AG10803 (cell line): Measurements from ENCODE around the gene RBM10.

Experiments used
- DNase-seq: peaks from one replicate; pipeline ENCODE4 v3.0.0; 2010; ENCODE audit warnings: low read depth
- H3K4me3 ChIP-seq: 2 replicates; pipeline ENCODE4 v1.5.1; 2011; ENCODE audit warnings: mild to moderate bottlenecking, low read length, control low read depth
- TF ChIP-seq, protein P1 (sequence below): conservative IDR thresholded peaks from 2 replicates; pipeline ENCODE4 v1.5.1; 2011; ENCODE audit warnings: mild to moderate bottlenecking, low read length, control low read depth, inconsistent platforms

RBM10 gene

DNA sequence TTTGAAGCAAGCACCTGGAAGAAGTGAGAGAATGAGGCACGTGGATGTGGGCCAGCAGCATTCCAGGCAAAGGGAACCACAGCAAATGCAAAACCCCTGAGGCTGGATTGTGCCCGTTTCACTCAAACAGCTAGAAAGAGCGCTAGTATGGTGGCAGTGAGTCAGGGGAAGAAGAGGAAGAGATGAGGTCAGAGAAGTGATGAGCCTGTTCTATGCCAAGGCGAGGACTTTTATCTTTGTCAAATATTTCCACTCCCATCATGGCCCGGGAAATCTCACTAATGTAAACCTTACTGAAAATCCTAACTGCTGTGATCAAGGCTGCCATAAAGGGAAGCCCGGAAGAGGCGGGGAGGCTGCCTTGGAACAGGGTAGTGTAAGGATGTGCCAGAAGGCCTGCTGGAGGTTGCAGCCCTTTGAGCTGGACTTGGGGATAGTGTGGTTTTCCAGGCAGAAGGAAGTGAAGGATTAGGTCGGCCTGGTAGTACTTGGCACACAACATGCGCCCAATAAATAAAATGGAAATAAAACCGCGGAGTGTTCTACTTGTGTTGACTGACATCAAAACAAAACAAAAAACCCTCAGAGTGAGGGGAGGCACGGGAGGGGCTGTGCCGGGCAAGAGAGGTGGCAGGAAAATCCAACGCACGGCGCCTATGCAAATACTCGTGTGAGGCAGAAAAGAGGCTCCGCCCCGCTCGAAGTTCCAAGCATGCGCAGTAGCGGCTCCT lies 72.3 kb downstream of the RBM10 start:
- peak overlapping the region; percentile 36 for H3K4me3 ChIP-seq
- DNase-seq, result peak; percentile 62
- TF ChIP-seq, protein P1, sequence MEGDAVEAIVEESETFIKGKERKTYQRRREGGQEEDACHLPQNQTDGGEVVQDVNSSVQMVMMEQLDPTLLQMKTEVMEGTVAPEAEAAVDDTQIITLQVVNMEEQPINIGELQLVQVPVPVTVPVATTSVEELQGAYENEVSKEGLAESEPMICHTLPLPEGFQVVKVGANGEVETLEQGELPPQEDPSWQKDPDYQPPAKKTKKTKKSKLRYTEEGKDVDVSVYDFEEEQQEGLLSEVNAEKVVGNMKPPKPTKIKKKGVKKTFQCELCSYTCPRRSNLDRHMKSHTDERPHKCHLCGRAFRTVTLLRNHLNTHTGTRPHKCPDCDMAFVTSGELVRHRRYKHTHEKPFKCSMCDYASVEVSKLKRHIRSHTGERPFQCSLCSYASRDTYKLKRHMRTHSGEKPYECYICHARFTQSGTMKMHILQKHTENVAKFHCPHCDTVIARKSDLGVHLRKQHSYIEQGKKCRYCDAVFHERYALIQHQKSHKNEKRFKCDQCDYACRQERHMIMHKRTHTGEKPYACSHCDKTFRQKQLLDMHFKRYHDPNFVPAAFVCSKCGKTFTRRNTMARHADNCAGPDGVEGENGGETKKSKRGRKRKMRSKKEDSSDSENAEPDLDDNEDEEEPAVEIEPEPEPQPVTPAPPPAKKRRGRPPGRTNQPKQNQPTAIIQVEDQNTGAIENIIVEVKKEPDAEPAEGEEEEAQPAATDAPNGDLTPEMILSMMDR, result no peak

DNA sequence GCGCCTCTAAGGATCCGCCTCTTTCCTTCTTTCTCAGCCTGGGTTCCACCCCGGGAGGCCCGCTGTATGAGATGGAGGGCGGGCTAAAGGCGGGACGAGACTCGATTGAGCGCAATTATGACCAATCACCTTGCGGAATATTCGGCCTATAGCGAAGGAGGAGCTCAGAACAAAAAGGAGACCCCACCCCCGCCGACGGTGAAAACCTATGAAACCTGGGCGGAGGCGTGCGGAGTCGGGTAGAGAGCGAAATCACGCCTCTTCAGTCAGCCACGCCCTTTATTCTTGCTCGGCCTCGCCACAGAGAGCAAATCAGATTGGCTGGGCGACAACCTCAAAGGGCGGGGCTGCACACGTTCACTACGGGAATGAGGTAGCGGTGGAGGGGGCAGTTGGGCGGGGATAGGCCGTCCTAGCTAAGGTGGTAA lies 72.8 kb downstream of the RBM10 start:
- DNase-seq, result peak; percentile 98
- TF ChIP-seq, protein P1, result no peak
- peak overlapping the region; percentile 73 for H3K4me3 ChIP-seq

DNA sequence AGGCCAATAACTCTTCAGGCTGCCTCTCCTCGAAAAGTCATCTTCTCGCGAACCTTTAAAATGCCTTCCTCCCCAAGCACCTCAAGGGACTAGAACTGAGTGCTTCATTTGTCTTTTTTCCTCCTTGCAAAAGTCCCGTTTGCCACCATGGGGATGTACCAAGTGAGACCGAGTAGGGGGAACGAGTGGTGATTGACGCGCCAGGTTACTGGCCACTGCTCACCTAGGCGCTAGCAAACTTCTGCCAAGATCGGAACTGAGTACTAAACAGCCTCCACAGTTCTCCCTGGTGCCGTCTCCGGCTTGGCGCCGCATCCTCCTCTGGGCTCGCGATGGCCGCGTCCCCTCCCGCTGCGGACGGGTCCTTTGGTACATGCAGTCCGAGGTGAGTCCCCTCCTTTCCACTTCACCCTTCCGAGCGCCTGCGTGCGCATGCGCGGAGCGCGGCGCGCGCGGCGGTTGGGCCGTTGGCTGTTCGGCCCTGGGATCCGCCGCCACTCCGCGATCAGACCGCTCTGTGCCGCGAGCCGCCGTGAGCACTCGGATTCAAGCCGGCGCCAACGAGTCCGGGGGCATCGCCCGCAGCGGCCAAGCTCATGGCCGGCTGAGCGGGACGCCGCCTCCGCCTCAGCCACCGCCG lies 73.4 kb downstream of the RBM10 start, which contains the start of gene CDK16:
TSS of gene CDK16 (plus strand) at position 402 of the 640 bp plus-strand sequence. CDS start 4,877 bp downstream, outside the sequence.
- TF ChIP-seq, protein P1, result no peak
- peak within 1 kb of the TSS; percentile 73 for H3K4me3 ChIP-seq
- DNase-seq, result peak; percentile 75

DNA sequence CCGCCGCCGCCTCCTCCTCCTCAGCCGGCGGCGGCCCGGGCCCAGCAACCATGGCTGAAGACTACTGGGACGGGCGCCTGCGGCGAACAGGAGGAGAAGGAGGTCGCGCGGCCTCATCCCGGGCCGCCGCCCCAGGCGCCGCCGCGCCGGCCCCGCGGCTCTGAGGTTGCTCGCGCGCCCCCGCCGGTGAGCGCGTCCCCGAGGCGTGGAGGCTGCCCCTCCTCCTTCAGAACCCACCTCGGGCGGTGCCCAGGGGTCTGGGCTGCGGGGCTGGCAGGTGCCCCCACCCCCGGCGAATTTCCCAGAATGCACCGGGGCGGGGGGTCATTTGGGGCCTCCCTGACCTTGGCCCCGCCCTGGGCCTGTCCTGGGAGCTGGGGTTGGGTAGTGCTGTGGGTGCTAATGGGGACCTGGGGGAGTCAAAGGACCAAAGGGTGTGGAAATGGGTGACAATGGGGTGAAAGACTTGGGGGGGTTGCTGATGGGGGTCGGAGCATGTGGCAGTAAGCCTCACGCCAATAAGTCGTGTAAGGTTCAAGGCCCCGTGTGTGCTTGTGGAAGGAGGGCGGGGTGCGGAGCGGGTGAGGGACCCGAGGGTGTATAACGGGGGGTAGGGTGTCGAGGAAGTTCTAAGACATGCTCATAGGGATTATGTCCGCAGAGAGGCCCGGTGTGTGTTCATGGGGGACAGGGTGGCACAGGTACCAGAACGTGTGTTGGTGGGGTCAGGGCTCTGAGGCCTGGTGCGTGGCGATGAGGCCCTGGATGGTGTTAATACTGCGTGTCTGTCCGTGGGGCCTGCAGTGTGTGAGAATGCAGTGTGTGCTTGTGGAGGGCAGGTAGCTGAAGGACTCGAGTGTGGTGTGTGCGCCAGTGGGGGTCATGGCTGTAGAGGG lies 74.1 kb downstream of the RBM10 start:
- H3K4me3 ChIP-seq, result peak overlapping the region; percentile 73
- TF ChIP-seq, protein P1, result no peak
- DNase-seq, result no peak

DNA sequence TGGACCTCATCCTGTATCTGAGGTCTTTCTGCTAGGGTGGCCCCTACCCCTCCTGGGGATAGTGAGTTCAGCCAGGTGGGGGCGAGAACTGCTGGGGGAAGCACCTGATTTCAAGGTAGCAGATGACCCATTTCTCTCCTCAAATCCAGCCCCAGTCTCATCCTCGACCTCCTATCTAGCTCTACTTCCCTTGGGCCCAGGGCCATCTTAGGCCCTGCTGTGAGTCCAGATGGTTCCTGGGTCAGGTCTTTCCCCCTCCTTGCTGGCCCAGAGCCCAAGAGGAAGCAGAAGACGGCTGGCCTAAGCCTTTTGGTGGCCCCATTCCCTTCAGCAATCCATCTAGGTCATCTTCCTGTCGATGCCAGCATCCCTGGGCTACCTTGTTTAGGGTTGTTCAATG lies 76.7 kb downstream of the RBM10 start:
- DNase-seq, result no peak
- TF ChIP-seq, protein P1, result no peak
- no peak overlapping the region for H3K4me3 ChIP-seq

DNA sequence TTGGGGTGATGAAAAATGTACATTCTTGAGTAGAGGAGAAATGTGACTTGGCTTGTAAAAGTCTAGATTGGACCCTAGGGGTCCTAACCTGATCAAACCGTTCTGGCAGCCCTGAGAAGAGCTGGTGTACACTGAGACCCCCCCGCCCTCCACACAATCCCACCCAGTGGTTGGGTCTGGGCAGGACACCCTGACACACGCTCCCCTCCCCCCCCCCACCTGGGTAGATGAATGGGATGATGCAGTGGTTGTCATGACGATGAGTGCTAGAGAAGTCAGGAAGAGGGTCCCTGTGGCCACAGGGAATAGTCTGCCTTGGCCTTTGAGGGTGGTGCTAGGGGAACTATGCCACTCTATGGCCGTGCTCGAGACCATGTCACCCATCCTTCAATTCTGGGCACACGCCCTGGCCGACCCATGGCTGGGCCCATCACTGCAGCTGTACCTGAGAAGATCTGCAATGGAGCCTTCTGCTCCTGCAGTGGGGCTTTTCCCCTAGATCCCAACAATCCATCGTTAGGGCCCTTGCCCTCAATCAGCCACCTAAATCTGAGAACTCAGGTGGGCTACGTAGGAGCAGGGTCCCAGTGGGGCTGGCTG lies 77.8 kb downstream of the RBM10 start:
- DNase-seq, result no peak
- TF ChIP-seq, protein P1, result no peak
- no peak overlapping the region for H3K4me3 ChIP-seq
